ENCODE results near the gene ELFN2.

ELFN2 gene

GRCh38 chr22:37387793-37388192 lies 39.5 kb downstream of the ELFN2 start:
- TF ChIP-seq POLR2A (IDR thresholded peaks at IDR 0.05; ENCODE audit: low read depth, low read length): no peak
- no peak for TF ChIP-seq TAF1 (IDR thresholded peaks at IDR 0.05; ENCODE audit: borderline replicate concordance, low read depth, low read length)
- no peak for TF ChIP-seq POLR2AphosphoS5 (IDR thresholded peaks at IDR 0.05; ENCODE audit: low read depth, low read length)
- DNase-seq (ENCODE audit: insufficient read length) (no peak), FAIRE-seq (no peak)

GRCh38 chr22:37386441-37386840 lies 40.8 kb downstream of the ELFN2 start:
- no peak for DNase-seq (ENCODE audit: insufficient read length)
- FAIRE-seq: no peak
- TF ChIP-seq TAF1 (IDR thresholded peaks at IDR 0.05; ENCODE audit: borderline replicate concordance, low read depth, low read length) (no peak), POLR2A (IDR thresholded peaks at IDR 0.05; ENCODE audit: low read depth, low read length) (no peak)

GRCh38 chr22:37384691-37385090 lies 42.6 kb downstream of the ELFN2 start:
- TF ChIP-seq POLR2A (IDR thresholded peaks at IDR 0.05; ENCODE audit: low read depth, low read length): no peak
- no peak for TF ChIP-seq TAF1 (IDR thresholded peaks at IDR 0.05; ENCODE audit: borderline replicate concordance, low read depth, low read length)
- FAIRE-seq: no peak

GRCh38 chr22:37383341-37383740 lies 43.9 kb downstream of the ELFN2 start:
- TF ChIP-seq POLR2A (IDR thresholded peaks at IDR 0.05; ENCODE audit: low read depth, low read length) (no peak), TAF1 (IDR thresholded peaks at IDR 0.05; ENCODE audit: borderline replicate concordance, low read depth, low read length) (no peak), POLR2AphosphoS5 (IDR thresholded peaks at IDR 0.05; ENCODE audit: low read depth, low read length) (no peak)
- no peak for DNase-seq (ENCODE audit: insufficient read length)

More at GRCh38 chr22:37384691-37385090, 42.6 kb downstream of the ELFN2 start:
- no peak for DNase-seq (ENCODE audit: insufficient read length)

DNA sequence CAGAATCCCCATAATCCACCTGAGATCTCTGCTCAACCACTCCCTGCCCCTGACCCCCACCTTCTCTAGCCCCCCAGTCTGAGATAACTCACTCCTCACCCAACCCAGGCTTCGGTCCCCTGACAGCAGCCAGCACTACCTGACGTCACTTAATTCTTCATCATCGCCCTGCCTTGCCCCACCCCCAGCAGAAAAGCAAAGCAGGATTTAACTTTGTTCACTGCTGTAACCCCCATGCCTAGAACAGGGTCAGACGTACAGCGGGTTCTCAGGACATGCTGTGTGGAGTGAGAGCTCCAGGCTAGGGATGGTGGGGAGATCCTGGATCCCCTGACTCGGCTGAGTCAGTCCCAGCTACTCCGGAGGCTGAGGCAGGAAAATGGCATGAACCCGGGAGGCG lies 45.8 kb downstream of the ELFN2 start:
- TF ChIP-seq TAF1 (IDR thresholded peaks at IDR 0.05; ENCODE audit: borderline replicate concordance, low read depth, low read length) (no peak), POLR2AphosphoS5 (IDR thresholded peaks at IDR 0.05; ENCODE audit: low read depth, low read length) (no peak), POLR2A (IDR thresholded peaks at IDR 0.05; ENCODE audit: low read depth, low read length) (no peak)
- no peak for FAIRE-seq
- no peak for DNase-seq (ENCODE audit: insufficient read length)

More at GRCh38 chr22:37383341-37383740, 43.9 kb downstream of the ELFN2 start:
- FAIRE-seq: no peak

DNA sequence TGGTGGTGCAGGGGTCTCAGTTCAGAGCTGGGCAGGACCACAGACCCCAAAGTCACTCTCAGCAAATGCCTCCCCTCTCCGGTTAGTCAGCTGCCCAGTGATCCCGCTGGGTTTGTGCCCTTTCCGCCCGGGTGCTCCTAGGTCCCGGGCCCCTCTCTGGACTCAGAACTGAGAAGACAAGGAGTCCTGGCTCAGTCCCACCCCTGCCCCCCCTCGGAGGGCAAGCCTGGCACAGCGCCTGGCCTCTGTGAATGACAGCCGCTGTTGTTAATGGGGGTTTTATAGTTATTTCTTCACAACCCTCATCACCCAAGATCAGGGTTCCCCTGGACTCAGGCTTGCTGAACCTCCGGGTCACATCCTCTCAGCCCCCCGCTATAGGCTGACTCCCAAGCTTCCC lies 47.6 kb downstream of the ELFN2 start:
- FAIRE-seq (no peak), DNase-seq (ENCODE audit: insufficient read length) (no peak)
- TF ChIP-seq TAF1 (IDR thresholded peaks at IDR 0.05; ENCODE audit: borderline replicate concordance, low read depth, low read length) (no peak), POLR2A (IDR thresholded peaks at IDR 0.05; ENCODE audit: low read depth, low read length) (no peak), POLR2AphosphoS5 (IDR thresholded peaks at IDR 0.05; ENCODE audit: low read depth, low read length) (no peak)

GRCh38 chr22:37379085-37379484 lies 48.2 kb downstream of the ELFN2 start:
- DNase-seq (ENCODE audit: insufficient read length) (no peak), FAIRE-seq (no peak)
- TF ChIP-seq POLR2A (IDR thresholded peaks at IDR 0.05; ENCODE audit: low read depth, low read length) (no peak), POLR2AphosphoS5 (IDR thresholded peaks at IDR 0.05; ENCODE audit: low read depth, low read length) (no peak), TAF1 (IDR thresholded peaks at IDR 0.05; ENCODE audit: borderline replicate concordance, low read depth, low read length) (no peak)

DNA sequence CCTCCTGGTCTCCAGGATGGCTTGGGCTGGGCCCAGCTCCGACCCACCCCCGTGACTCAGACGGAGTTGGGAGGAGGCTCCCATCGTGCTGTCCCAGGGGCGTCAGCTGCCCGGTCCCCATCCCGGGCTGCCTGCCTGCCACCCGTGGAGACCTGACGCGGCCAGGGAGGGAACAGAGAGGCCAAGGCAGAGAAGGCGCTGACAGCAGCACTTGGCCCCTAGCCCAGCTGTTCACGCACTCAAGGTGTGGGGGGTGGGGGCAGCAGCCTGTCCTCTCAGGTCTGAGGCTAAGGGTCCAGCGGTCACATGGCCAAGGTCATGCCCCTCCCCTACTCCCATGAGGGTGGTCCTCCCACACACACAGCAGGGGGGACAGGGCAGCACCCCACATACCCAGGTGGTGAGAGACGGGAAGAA lies 48.6 kb downstream of the ELFN2 start:
- TF ChIP-seq POLR2A (IDR thresholded peaks at IDR 0.05; ENCODE audit: low read depth, low read length) (no peak), TAF1 (IDR thresholded peaks at IDR 0.05; ENCODE audit: borderline replicate concordance, low read depth, low read length) (no peak), POLR2AphosphoS5 (IDR thresholded peaks at IDR 0.05; ENCODE audit: low read depth, low read length) (no peak)
- no peak for FAIRE-seq
- no peak for DNase-seq (ENCODE audit: insufficient read length)

GRCh38 chr22:37377927-37378326 lies 49.4 kb downstream of the ELFN2 start:
- DNase-seq (ENCODE audit: insufficient read length) (no peak), FAIRE-seq (no peak)
- TF ChIP-seq TAF1 (IDR thresholded peaks at IDR 0.05; ENCODE audit: borderline replicate concordance, low read depth, low read length) (no peak), POLR2A (IDR thresholded peaks at IDR 0.05; ENCODE audit: low read depth, low read length) (no peak), POLR2AphosphoS5 (IDR thresholded peaks at IDR 0.05; ENCODE audit: low read depth, low read length) (no peak)

GRCh38 chr22:37377138-37377537 lies 50.1 kb downstream of the ELFN2 start:
- DNase-seq (ENCODE audit: insufficient read length): no peak
- no peak for FAIRE-seq
- TF ChIP-seq TAF1 (IDR thresholded peaks at IDR 0.05; ENCODE audit: borderline replicate concordance, low read depth, low read length) (no peak), POLR2AphosphoS5 (IDR thresholded peaks at IDR 0.05; ENCODE audit: low read depth, low read length) (no peak), POLR2A (IDR thresholded peaks at IDR 0.05; ENCODE audit: low read depth, low read length) (no peak)

DNA sequence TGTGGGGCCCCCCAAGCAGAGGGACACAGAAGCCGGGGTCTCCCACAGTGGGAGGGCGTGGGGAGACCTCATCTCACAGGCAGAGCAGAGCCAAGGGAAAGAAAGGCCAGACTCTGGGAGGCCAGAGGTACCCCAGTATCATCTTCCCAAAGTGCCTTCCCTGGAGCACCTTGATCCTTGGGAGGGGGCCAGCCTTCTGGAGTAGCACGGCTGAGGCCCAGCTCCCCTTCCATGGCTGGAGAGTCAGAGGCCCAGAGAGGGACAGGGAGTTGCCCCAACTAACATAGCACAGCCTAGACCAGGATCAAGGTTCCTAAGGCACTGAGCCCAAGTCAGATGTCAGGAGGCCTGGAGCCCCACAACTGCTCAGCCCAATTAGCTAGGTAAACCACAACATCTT lies 50.6 kb downstream of the ELFN2 start:
- TF ChIP-seq POLR2A (IDR thresholded peaks at IDR 0.05; ENCODE audit: low read depth, low read length) (no peak), POLR2AphosphoS5 (IDR thresholded peaks at IDR 0.05; ENCODE audit: low read depth, low read length) (no peak), TAF1 (IDR thresholded peaks at IDR 0.05; ENCODE audit: borderline replicate concordance, low read depth, low read length) (no peak)
- no peak for FAIRE-seq

GRCh38 chr22:37375801-37376200 lies 51.5 kb downstream of the ELFN2 start:
- no peak for TF ChIP-seq POLR2A (IDR thresholded peaks at IDR 0.05; ENCODE audit: low read depth, low read length)
- no peak for TF ChIP-seq POLR2AphosphoS5 (IDR thresholded peaks at IDR 0.05; ENCODE audit: low read depth, low read length)
- no peak for TF ChIP-seq TAF1 (IDR thresholded peaks at IDR 0.05; ENCODE audit: borderline replicate concordance, low read depth, low read length)
- FAIRE-seq: no peak
- no peak for DNase-seq (ENCODE audit: insufficient read length)

More for the DNA sequence above, 50.6 kb downstream of the ELFN2 start:
- no peak for DNase-seq (ENCODE audit: insufficient read length)

DNA sequence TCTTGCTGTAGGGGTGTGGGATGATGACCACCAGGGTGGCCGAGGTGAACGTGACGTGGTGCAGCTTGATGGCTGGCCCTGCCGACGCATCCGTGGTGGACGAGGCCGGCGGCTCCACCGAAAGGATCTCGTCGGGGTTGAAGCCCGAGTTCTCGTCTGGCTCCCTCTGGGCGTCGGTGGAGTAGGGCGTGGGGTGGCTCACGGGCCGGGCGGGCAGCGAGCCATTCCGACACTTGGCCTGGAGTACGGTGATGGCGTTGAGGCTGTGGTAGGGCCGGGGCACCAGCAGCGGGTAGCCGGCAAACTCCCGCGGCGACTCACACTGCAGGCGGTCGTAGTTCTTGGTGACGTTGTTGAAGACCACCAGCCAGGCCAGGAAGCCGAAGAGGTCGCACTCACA lies 52.7 kb downstream of the ELFN2 start:
- no peak for TF ChIP-seq TAF1 (IDR thresholded peaks at IDR 0.05; ENCODE audit: borderline replicate concordance, low read depth, low read length)
- no peak for TF ChIP-seq POLR2A (IDR thresholded peaks at IDR 0.05; ENCODE audit: low read depth, low read length)
- no peak for TF ChIP-seq POLR2AphosphoS5 (IDR thresholded peaks at IDR 0.05; ENCODE audit: low read depth, low read length)
- DNase-seq (ENCODE audit: insufficient read length) (no peak), FAIRE-seq (no peak)
